Measurements from ENCODE around the gene HCN4.

- TF ChIP-seq EZH2phosphoT487 (IDR thresholded peaks at IDR 0.05; ENCODE audit: insufficient read depth, low read depth), result no peak
- no peak for TF ChIP-seq EZH2 (IDR thresholded peaks at IDR 0.05; ENCODE audit: insufficient read depth, poor library complexity, severe bottlenecking)
Measured at GRCh38 chr15:73355612-73356265, 13.0 kb downstream of the HCN4 start.
